H9 (cell line): ENCODE measurements around the gene SPIRE2. TPM values are rescaled to one million over a fixed set of nuclear protein-coding genes. Genes with fewer than 3 reads are reported as not detected.

Experiments used
- DNase-seq: peaks from one replicate; pipeline ENCODE4 v3.0.0-alpha.2; 2017
- H2AFZ ChIP-seq: one replicate; pipeline ENCODE4 v1.6.1; 2013; ENCODE audit warnings: mild to moderate bottlenecking, low read length, control low read depth, moderate library complexity
- H2AK5ac ChIP-seq: 2 replicates; pipeline ENCODE4 v1.6.1; 2013; ENCODE audit warnings: low read length, control low read depth, mixed read lengths; ENCODE audit not compliant: insufficient read length
- H2BK120ac ChIP-seq: one replicate; pipeline ENCODE4 v1.6.1; 2013; ENCODE audit warnings: low read depth, mild to moderate bottlenecking, low read length, control low read depth, inconsistent platforms; ENCODE audit not compliant: poor library complexity, severe bottlenecking
- H2BK12ac ChIP-seq: 2 replicates; pipeline ENCODE4 v1.6.1; 2013; ENCODE audit warnings: low read length, control low read depth, mixed read lengths, low read depth; ENCODE audit not compliant: insufficient read length
- H2BK15ac ChIP-seq: 2 replicates; pipeline ENCODE4 v1.6.1; 2013; ENCODE audit warnings: low read depth, low read length, control low read depth
- H2BK20ac ChIP-seq: one replicate; pipeline ENCODE4 v1.6.1; 2013; ENCODE audit warnings: low read depth, mild to moderate bottlenecking, low read length, control low read depth, inconsistent platforms; ENCODE audit not compliant: poor library complexity, severe bottlenecking
- H2BK5ac ChIP-seq: 2 replicates; pipeline ENCODE4 v1.6.1; 2013; ENCODE audit warnings: low read length, control low read depth, mixed read lengths; ENCODE audit not compliant: insufficient read length
- H3K14ac ChIP-seq: 2 replicates; pipeline ENCODE4 v1.6.1; 2013; ENCODE audit warnings: low read length, control low read depth; ENCODE audit not compliant: insufficient read depth
- H3K18ac ChIP-seq: 2 replicates; pipeline ENCODE4 v1.6.1; 2013; ENCODE audit warnings: low read depth, mild to moderate bottlenecking, mixed read lengths, low read length, control low read depth; ENCODE audit not compliant: insufficient read length
- H3K23ac ChIP-seq: 2 replicates; pipeline ENCODE4 v1.6.1; 2013; ENCODE audit warnings: low read length, control low read depth, mixed read lengths, low read depth; ENCODE audit not compliant: insufficient read length
- H3K23me2 ChIP-seq: 2 replicates; pipeline ENCODE4 v1.6.1; 2013; ENCODE audit warnings: low read depth, mild to moderate bottlenecking, mixed read lengths, low read length, control low read depth; ENCODE audit not compliant: insufficient read length, poor library complexity, severe bottlenecking
- H3K27ac ChIP-seq: 2 replicates; pipeline ENCODE4 v1.5.1; 2013; ENCODE audit warnings: low read length, control low read depth, mixed read lengths, low read depth; ENCODE audit not compliant: insufficient read length
- H3K27me3 ChIP-seq: 2 replicates; pipeline ENCODE4 v1.6.1; 2013; ENCODE audit warnings: low read length, control low read depth, inconsistent platforms; ENCODE audit not compliant: insufficient read depth
- H3K4ac ChIP-seq: 2 replicates; pipeline ENCODE4 v1.6.1; 2013; ENCODE audit warnings: low read depth, mild to moderate bottlenecking, control low read depth, inconsistent platforms, low read length, moderate library complexity
- H3K4me1 ChIP-seq: 2 replicates; pipeline ENCODE4 v1.6.1; 2013; ENCODE audit warnings: low read length, control low read depth, inconsistent platforms; ENCODE audit not compliant: insufficient read depth
- H3K4me2 ChIP-seq: 2 replicates; pipeline ENCODE4 v1.6.1; 2013; ENCODE audit warnings: low read length, control low read depth, mixed read lengths; ENCODE audit not compliant: insufficient read length, insufficient read depth
- H3K56ac ChIP-seq: 2 replicates; pipeline ENCODE4 v1.6.1; 2013; ENCODE audit warnings: low read depth, mild to moderate bottlenecking, mixed read lengths, low read length, control low read depth; ENCODE audit not compliant: insufficient read length
- H3K79me1 ChIP-seq: 2 replicates; pipeline ENCODE4 v1.6.1; 2013; ENCODE audit warnings: low read depth, mild to moderate bottlenecking, moderate library complexity, low read length, control low read depth, inconsistent platforms; ENCODE audit not compliant: insufficient read depth, poor library complexity, severe bottlenecking
- H3K79me2 ChIP-seq: 2 replicates; pipeline ENCODE4 v1.6.1; 2013; ENCODE audit warnings: low read length, control low read depth, inconsistent platforms; ENCODE audit not compliant: insufficient read depth
- H3K9ac ChIP-seq: 2 replicates; pipeline ENCODE4 v1.6.1; 2013; ENCODE audit warnings: low read length, control low read depth, mixed read lengths; ENCODE audit not compliant: insufficient read length; ENCODE audit errors: extremely low read depth
- H3K9me3 ChIP-seq: one replicate; pipeline ENCODE4 v1.6.1; 2013; ENCODE audit warnings: low read depth, low read length, inconsistent platforms; ENCODE audit not compliant: control insufficient read depth
- H3T11ph ChIP-seq: one replicate; pipeline ENCODE4 v1.6.1; 2013; ENCODE audit warnings: mild to moderate bottlenecking, low read length, control low read depth, inconsistent platforms
- H4K20me1 ChIP-seq: one replicate; pipeline ENCODE4 v1.6.1; 2013; ENCODE audit not compliant: control insufficient read depth, insufficient read length, insufficient read depth
- H4K5ac ChIP-seq: 2 replicates; pipeline ENCODE4 v1.6.1; 2013; ENCODE audit warnings: low read depth, mild to moderate bottlenecking, mixed read lengths, low read length, control low read depth; ENCODE audit not compliant: insufficient read length
- H4K8ac ChIP-seq: replicated peaks from 2 replicates; pipeline ENCODE4 v1.6.1; 2013; ENCODE audit warnings: low read length, control low read depth, mixed read lengths, low read depth; ENCODE audit not compliant: insufficient read length
- H4K91ac ChIP-seq: 2 replicates; pipeline ENCODE4 v1.6.1; 2013; ENCODE audit warnings: low read depth, mild to moderate bottlenecking, moderate library complexity, mixed read lengths, low read length, control low read depth; ENCODE audit not compliant: insufficient read length
- H3K27ac Mint-ChIP-seq, 3 experiments: 2 replicates in 2 of 3; 3 replicates in 1 of 3; pipeline ENCODE4 v1.8.0; 2020 to 2021; ENCODE audit warnings: mixed read lengths in 3 of 3, mild to moderate bottlenecking in 1 of 3, moderate library complexity in 1 of 3
- H3K27me3 Mint-ChIP-seq: 2 replicates; pipeline ENCODE4 v1.8.0; 2021; ENCODE audit warnings: low read depth, mild to moderate bottlenecking, moderate library complexity, mixed read lengths
- H3K36me3 Mint-ChIP-seq, 3 experiments: 2 replicates in 2 of 3; 3 replicates in 1 of 3; pipeline ENCODE4 v1.8.0; 2020 to 2021; ENCODE audit warnings: low read depth in 3 of 3, mixed read lengths in 3 of 3; ENCODE audit not compliant: insufficient read depth in 1 of 3
- H3K4me1 Mint-ChIP-seq, 2 experiments: 2 replicates each; pipeline ENCODE4 v1.8.0; 2020; ENCODE audit warnings: mixed read lengths in 2 of 2
- H3K4me3 Mint-ChIP-seq, 2 experiments: 2 replicates in 1 of 2; 3 replicates in 1 of 2; pipeline ENCODE4 v1.8.0; 2020 to 2021; ENCODE audit warnings: mild to moderate bottlenecking in 2 of 2, mixed read lengths in 2 of 2, moderate library complexity in 1 of 2
- H3K9me3 Mint-ChIP-seq, 2 experiments: 2 replicates in 1 of 2; 3 replicates in 1 of 2; pipeline ENCODE4 v1.8.0; 2020; ENCODE audit warnings: mild to moderate bottlenecking in 2 of 2, mixed read lengths in 2 of 2, moderate library complexity in 1 of 2
- CTCF ChIP-seq: fragments of 200-600 bp; sonication (generic); conservative IDR thresholded peaks from 3 replicates; pipeline ENCODE4 v1.8.0; 2021; ENCODE audit warnings: antibody characterized with exemption, mild to moderate bottlenecking
- WGBS: extraction: QIAGEN DNeasy Blood & Tissue Kit; methylation state at CpG from one replicate; pipeline ENCODE4 v1.1.7; 2013; ENCODE audit warnings: missing lambda C conversion rate, low lambda C conversion rate, mixed read lengths; ENCODE audit not compliant: insufficient read length; ENCODE audit errors: extremely low coverage; 5-methylcytosine and 5-hydroxymethylcytosine counted together
- total RNA-seq: library from RNA; stranded (reverse); gene quantifications from 2 replicates; pipeline ENCODE4 v1.2.1, GENCODE V29; 2021

The SPIRE2 gene
- total RNA-seq, 1 experiment from 2014 or later = 6.9 TPM

DNA sequence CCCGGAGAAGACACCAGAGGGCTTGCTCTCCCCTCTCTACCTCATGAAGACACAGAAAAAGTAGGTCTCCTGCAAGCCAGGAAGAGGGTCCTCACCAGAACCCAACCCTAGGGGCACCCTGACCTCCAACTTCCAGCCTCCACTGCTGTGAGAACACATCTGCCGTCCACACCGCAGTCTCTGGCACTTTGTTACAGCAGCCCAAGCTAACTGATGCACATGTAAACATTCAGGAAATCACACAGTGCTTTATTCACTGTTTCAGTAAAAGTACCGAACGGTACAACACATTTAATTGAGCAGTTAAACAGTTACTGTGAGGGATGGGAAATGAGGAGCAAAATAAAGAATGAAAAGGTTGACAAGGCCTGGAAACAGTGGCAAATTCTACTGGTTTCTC, 30.1 kb upstream of the SPIRE2 start:
- H3K56ac ChIP-seq = no peak overlapping the region
- H2AK5ac ChIP-seq = no peak overlapping the region
- H4K91ac ChIP-seq = no peak overlapping the region
- Mint-ChIP-seq H3K9me3 (no peaks in the 10 kb centered on the region), H3K4me3 (no peak overlapping the region), H3K36me3 (peaks cover 40 to 74% (median 66%) of the 10 kb centered on the region in 3 experiments), H3K4me1 (no peaks in the 10 kb centered on the region), H3K27ac (peak overlapping the region in 2 of 3 experiments; percentile 27 to 49; a peak in 2 of 7 replicates), H3K27me3 (no peaks in the 10 kb centered on the region)
- no peaks in the 10 kb centered on the region for H3K9me3 ChIP-seq
- H3K14ac ChIP-seq = no peak overlapping the region
- H2BK15ac ChIP-seq = no peak overlapping the region
- H3K79me2 ChIP-seq = no peaks in the 10 kb centered on the region
- no peaks in the 10 kb centered on the region for H3K23me2 ChIP-seq
- no peak overlapping the region for H4K5ac ChIP-seq
- no peak for TF ChIP-seq CTCF
- H2BK20ac ChIP-seq = no peak overlapping the region
- H3K4me2 ChIP-seq = no peak overlapping the region
- H4K8ac ChIP-seq = no peak overlapping the region
- H3K18ac ChIP-seq = no peak overlapping the region
- no peaks in the 10 kb centered on the region for H3K27me3 ChIP-seq
- H2BK120ac ChIP-seq = no peak overlapping the region
- H3K79me1 ChIP-seq = no peaks in the 10 kb centered on the region
- no peak for DNase-seq
- H4K20me1 ChIP-seq = no peaks in the 10 kb centered on the region
- H3K23ac ChIP-seq = no peak overlapping the region
- H3K4ac ChIP-seq = no peak overlapping the region
- H2BK12ac ChIP-seq = no peak overlapping the region
- no peak overlapping the region for H3K9ac ChIP-seq
- no CpG with 5 or more reads among the region's 5 CpGs for WGBS
- no peak overlapping the region for H2BK5ac ChIP-seq
- no peak overlapping the region for H3T11ph ChIP-seq
- no peak overlapping the region for H3K27ac ChIP-seq
- no peak overlapping the region for H2AFZ ChIP-seq
- no peaks in the 10 kb centered on the region for H3K4me1 ChIP-seq
